Measurements from ENCODE around the gene ARMH3.
"Not testable (repeated sequence)": the region's sequence is repeated elsewhere in the genome, so short reads cannot be mapped to it uniquely, and the experiment has no call there.

ARMH3 gene

DNA sequence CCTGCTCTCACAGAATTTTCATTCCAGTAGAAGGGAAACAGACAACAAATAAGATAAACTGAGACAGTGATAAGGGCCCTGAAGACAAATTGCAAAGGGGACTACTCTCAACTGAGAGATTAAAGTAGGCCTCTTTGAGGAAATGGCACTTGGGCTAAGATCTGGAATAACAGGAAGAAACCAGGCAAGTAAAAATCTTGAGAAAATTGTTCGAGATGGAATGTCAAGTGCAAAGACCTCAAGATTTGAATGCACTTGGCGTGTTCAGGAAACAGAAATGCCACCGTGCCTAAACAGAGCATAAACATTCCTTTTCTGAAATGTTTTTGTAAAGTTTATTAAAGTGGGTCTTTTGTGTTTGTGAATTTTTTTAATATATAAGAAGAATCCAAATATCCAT is 10.7 kb downstream of the ARMH3 start:
- DNase-seq = no peak

DNA sequence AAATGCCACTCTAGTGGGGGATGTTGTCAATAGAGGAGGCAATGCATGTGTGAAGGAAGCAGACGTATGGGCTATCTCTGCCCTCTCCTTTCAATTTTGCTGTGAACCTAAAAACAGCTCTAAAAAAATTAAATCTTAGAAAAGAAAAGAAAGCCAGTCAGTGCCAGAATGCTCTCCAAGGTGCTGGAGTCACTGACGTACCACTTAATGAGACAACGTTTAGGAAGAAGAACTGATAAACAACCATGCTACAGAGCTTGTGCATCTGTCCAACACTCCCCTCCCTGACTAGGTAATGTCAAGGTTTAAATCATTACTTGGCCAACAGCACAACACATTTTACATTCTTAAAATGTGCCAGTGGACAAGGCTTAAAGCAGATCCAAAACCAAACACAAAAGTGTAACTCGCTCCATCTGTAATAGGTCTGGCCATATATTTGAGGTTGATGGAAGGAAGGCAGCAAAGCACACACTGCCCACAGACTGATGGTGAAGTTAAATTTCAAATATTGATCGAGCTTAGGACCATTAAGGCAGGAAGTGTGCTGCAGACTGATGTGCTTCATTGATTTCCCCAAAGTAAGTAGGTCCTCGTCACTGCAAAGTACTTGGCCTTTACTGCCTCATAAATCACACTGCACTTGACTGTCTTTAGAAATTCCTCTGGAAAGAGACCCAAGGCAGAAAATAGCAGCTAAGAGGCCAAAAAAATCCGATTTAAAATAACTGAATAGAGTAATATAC is 15.5 kb downstream of the ARMH3 start:
- no peak for DNase-seq

GRCh38 chr10:102038410-102038809 is 17.6 kb downstream of the ARMH3 start:
- DNase-seq = no peak

DNA sequence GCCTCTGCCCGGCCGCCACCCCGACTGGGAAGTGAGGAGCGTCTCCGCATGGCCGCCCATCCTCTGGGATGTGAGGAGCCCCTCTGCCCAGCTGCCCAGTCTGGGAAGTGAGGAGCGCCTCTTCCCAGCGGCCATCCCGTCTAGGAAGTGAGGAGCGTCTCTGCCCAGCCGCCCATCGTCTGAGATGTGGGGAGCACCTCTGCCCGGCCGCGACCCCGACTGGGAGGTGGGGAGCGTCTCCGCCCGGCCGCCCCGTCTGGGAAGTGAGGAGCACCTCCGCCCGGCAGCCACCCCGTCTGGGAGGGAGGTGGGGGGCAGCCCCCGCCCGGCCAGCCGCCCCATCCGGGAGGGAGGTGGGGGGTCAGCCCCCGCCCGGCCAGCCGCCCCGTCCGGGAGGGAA is 20.2 kb downstream of the ARMH3 start:
- DNase-seq = not testable (repeated sequence)

DNA sequence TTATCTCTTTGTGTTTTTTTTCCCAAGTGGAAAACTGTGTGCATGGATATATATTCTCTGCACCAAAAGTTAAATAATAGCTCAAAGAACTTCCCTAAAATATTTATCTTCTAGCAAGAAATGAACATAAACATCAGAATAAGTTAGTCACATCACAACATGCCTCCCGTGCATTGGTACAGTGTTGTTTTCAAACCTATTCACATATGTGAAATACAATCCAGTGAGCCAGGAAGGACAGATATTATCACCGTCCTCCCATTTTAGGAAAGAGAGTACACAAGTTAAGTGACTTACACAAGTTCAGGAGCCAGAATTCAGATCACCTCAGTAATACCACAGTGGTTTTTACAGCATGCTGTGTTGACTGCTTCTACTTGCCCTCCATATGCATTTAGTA is 22.2 kb downstream of the ARMH3 start:
- no peak for DNase-seq

GRCh38 chr10:102027261-102027660 is 28.7 kb downstream of the ARMH3 start:
- no peak for DNase-seq

- no peak for DNase-seq
Observed at GRCh38 chr10:102024799-102025198, 31.2 kb downstream of the ARMH3 start.

- no peak for DNase-seq
Observed at GRCh38 chr10:102020938-102021337, 35.0 kb downstream of the ARMH3 start.

DNA sequence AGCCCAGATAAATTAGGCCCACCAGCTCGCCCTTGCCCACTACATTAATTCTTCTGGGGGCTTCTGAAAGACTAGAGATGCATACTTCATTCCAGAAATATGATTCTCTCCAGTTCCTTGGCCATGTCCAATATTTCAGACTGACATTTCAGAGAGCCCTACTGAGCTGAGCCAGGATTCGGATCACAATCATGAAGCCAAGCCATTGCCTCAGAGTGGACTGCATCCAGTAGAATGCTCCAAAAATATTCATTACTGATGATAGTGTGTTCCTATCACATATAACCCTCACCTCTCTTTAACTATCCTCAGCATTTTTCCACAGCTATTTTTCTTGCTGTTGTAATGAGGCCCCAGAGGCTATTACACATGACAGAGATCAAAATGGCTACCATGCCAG is 38.7 kb downstream of the ARMH3 start:
- DNase-seq = no peak

- no peak for DNase-seq
Observed at GRCh38 chr10:102016416-102016815, 39.6 kb downstream of the ARMH3 start.

GRCh38 chr10:102010961-102011360 is 45.0 kb downstream of the ARMH3 start:
- DNase-seq = no peak

DNA sequence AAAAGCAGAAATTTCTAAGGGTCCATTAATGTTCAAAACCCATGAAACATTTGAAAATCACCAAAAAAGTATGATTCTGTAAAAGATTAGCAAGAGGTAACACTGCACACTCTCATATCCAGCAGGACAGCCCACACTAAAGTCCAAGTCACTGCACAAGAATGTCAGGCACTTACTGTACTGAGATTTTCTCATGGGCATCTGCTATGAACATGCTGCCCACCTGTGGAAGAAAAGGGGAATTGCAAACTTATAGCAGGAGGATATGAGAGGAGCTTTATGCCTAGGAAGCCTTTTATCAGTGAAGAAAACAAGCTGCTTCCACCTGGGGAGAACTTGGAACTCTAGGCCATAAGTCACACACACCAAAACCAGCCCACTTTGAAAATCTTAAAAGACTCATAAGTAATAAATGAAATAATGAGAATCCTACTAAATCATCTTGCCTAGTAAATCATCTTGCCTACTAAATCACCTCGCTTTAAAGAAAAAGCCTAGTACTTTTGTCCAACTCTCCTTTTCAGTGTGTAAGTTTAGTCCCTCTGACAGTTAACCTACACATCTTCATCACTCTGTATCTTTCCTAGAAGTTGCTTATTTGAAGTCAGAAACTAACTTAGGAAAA is 46.1 kb downstream of the ARMH3 start:
- peak; percentile 92 for DNase-seq

- no peak for DNase-seq
Observed at GRCh38 chr10:102007796-102008195, 48.2 kb downstream of the ARMH3 start.

DNA sequence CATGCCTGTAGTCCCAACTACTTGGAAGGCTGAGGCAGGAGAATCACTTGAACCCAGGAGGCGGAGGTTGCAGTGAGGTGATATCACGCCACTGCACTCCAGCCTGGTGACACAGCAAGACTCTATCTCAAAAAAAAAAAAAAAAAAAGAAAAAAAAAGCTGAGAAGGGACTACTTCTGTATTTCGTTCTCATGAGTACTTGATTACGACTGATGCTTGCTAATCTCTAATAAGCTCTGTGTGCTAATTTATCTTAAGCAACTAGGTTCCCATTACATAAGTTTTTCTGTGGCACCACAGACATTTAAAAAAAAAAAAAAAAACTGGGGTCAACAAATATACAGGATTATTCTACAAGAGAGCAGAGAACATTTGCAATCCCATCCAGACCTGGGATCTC is 48.9 kb downstream of the ARMH3 start:
- not testable (repeated sequence) for DNase-seq

DNA sequence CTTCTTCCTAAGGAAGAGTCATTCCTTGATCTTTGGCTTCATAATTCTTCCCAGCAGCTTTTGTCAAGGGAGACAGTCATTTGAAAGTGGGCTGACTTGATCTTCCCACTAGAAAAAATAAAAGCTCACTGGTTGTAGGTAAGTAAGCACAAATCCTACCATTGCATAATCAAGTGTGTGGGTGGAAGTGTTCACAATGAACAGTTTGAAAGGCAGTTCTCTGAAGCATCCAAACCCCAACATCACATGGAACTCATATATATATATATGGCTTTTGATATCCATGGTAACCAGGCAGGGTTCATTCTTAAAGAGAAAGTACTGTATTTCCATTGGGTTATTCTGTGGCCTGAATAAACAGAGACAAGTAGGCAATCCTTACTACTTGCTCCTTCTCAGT is 51.6 kb downstream of the ARMH3 start:
- peak; percentile 26 for DNase-seq

GRCh38 chr10:102003541-102003940 is 52.4 kb downstream of the ARMH3 start:
- peak; percentile 16 for DNase-seq

- DNase-seq = no peak
Observed at GRCh38 chr10:102001435-102002068, 54.4 kb downstream of the ARMH3 start.

- DNase-seq = no peak
Observed at GRCh38 chr10:101997803-101998202, 58.2 kb downstream of the ARMH3 start.

GRCh38 chr10:101995451-101996063 is 60.4 kb downstream of the ARMH3 start:
- DNase-seq = peak; percentile 19

DNA sequence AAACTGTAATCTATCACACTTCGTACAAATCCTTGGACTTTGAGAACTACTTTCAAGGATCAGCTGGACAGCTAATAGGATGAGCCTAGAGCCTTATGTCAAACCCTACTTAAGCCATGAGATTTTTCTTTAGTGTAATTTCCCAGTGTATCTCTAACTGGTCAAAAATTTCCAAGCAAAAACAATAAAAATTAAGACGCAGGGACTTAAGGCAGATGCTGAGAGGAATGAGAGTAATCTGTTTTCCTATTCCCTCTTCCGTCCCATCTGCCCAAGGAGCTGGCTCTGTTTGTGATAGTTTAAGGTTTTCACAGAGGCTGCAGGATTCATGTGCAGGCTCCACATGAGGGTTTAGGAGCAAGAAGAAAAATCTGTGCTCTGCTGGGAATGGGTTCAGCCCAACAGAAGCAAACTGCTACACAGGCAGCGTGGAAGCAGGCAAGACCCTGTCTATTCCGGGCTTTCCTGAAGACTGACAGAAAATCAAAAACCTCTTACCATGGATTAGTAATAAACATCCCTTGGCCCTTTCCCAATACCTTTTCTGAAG is 62.2 kb downstream of the ARMH3 start:
- no peak for DNase-seq

DNA sequence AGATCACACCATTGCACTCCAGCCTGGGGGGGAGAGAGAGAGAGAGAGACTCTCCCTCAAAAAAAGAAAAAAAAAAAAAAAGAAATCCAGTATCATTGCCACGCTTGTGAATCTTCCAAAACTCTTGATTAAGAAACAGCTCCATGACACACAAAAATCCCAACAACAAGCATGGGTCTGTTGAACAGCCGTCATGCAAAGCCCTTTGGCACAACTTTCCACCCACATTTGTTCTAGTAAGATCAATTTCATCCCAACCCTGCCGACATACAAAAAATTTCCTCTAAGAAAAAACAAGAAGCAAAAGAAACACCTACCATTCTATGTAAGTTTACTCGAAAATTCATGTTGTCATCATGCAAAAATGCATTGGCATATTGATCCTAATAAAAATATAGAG is 62.8 kb downstream of the ARMH3 start:
- DNase-seq = no peak

DNA sequence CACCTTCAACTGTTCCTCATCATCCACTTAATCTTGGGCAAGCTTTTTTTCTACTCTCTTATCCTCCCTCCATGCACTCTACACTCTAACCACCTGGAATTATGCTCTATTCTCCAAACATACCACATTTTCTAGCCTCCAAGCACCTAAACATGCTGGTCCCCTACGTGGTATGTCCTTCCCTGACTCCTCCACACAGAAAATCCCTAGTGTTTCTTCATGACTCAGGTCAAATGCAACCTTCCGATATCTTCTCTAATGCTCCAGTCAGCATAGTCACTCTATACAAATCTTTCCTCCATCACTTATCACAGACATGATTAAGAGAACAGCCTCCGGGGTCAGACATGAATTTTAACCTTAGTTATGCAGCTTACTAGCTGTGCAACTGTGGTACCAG is 68.8 kb downstream of the ARMH3 start:
- DNase-seq = no peak

- DNase-seq = no peak
Observed at GRCh38 chr10:101986624-101986971, 69.4 kb downstream of the ARMH3 start.

- DNase-seq = not testable (repeated sequence)
Observed at GRCh38 chr10:101980677-101981076, 75.3 kb downstream of the ARMH3 start.
